Measurements from ENCODE around the gene ZNF512B.

ZNF512B gene

DNA sequence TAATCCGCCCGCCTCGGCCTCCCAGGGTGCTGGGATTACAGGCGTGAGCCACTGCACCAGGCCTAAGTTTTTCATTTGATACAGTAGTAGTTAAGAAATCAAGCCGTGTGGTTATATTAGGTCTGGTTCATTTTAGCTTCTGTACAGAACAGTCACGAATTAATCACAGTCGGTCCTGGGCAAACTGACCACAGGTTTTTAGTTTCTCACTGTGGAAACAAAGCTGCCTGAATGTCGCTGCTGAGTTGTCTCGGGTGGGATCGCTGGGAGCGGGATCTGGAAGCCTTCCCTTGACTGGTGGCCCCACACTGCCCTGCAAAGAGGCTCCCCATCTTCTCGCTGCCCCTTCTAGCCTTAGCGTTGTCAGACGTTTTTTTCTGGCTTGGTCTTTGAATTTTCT lies 32.1 kb downstream of the ZNF512B start:
- H3K9ac ChIP-seq: no peak overlapping the region
- TF ChIP-seq, protein P1, sequence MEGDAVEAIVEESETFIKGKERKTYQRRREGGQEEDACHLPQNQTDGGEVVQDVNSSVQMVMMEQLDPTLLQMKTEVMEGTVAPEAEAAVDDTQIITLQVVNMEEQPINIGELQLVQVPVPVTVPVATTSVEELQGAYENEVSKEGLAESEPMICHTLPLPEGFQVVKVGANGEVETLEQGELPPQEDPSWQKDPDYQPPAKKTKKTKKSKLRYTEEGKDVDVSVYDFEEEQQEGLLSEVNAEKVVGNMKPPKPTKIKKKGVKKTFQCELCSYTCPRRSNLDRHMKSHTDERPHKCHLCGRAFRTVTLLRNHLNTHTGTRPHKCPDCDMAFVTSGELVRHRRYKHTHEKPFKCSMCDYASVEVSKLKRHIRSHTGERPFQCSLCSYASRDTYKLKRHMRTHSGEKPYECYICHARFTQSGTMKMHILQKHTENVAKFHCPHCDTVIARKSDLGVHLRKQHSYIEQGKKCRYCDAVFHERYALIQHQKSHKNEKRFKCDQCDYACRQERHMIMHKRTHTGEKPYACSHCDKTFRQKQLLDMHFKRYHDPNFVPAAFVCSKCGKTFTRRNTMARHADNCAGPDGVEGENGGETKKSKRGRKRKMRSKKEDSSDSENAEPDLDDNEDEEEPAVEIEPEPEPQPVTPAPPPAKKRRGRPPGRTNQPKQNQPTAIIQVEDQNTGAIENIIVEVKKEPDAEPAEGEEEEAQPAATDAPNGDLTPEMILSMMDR (IDR thresholded peaks at IDR 0.05): no peak
- no peak overlapping the region for H3K27ac ChIP-seq
- no peaks in the 10 kb centered on the region for H3K4me1 ChIP-seq
- H3K4me3 ChIP-seq (ENCODE audit: low read depth, low read length): no peak overlapping the region
- no peak overlapping the region for H2AFZ ChIP-seq
- no peaks in the 10 kb centered on the region for H3K36me3 ChIP-seq (ENCODE audit: control insufficient read depth, insufficient read depth, low read length)
- no peak overlapping the region for H3K4me2 ChIP-seq (ENCODE audit: low read length)
- H3K9me3 ChIP-seq (ENCODE audit: control insufficient read depth, low read length): no peaks in the 10 kb centered on the region
- H3K27me3 ChIP-seq (ENCODE audit: control insufficient read depth, insufficient read depth, low read length): no peaks in the 10 kb centered on the region
- peaks cover 29% of the 10 kb centered on the region for H3K79me2 ChIP-seq

DNA sequence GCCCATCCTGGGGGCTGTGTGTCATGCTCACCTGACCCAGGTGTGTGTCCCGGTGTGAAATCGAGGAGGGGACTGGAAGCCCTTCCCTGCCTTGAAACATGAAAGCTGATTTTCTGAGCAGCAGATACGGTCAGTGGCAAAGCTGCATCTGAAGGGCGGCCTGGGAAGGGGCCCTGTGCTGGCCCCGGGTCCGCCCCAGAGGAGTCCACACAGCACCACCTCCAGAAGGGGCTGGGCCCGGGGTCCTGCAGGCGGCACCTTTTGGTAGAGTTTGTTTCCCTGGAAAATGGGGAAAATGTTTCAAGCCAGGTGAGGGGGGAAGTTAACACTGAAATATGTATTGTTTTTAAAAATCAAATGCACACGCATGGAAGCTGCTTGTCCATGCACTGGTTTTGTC lies 34.3 kb downstream of the ZNF512B start:
- no peaks in the 10 kb centered on the region for H3K27me3 ChIP-seq (ENCODE audit: control insufficient read depth, insufficient read depth, low read length)
- H3K9ac ChIP-seq: no peak overlapping the region
- H3K9me3 ChIP-seq (ENCODE audit: control insufficient read depth, low read length): no peaks in the 10 kb centered on the region
- no peak overlapping the region for H2AFZ ChIP-seq
- H3K4me1 ChIP-seq: no peaks in the 10 kb centered on the region
- H3K36me3 ChIP-seq (ENCODE audit: control insufficient read depth, insufficient read depth, low read length): no peaks in the 10 kb centered on the region
- H3K79me2 ChIP-seq: peaks cover 39% of the 10 kb centered on the region
- no peak overlapping the region for H3K4me3 ChIP-seq (ENCODE audit: low read depth, low read length)
- H3K27ac ChIP-seq: no peak overlapping the region
- no peak overlapping the region for H3K4me2 ChIP-seq (ENCODE audit: low read length)
- TF ChIP-seq, protein P1 (IDR thresholded peaks at IDR 0.05): no peak

DNA sequence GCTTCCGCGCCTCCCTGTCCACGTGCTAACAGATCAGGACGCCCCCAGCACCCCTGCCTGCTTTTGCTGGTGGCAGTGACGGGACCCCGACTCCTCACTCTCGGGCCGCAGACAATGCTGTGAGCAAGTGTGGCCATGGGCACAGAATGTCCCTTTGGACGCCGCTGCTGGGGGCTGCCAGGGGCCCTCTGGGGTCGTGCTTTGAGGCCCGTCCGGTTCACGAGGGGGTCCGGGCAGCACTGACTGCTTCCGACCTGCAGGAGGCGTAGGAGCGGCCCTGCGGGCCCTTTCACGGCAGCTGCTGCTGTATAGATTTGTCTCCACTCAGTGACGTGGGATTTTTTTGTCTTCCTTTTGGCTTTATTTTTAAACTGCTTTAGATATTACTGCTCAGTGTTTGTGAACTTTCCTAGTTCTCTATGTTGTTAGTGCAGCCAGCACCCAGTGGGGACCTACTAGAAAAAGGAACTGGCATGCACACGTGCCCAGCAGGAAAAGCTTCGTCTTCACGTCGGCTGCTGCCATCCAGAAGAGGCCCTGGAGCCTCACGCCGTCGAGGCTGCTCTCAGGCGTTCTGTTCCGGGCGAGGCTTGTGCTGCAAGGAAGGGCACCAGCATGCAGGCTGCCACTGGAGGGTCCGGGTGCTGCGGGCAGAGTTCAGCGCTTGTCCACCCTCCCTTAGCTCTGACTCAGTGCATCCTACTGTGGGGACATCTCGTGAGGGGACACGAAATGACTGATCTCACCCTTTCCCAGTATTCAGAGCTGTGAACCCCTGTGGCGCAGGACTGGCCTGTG lies 35.3 kb downstream of the ZNF512B start:
- no peak overlapping the region for H2AFZ ChIP-seq
- H3K4me2 ChIP-seq (ENCODE audit: low read length): no peak overlapping the region
- no peak overlapping the region for H3K27ac ChIP-seq
- no peaks in the 10 kb centered on the region for H3K27me3 ChIP-seq (ENCODE audit: control insufficient read depth, insufficient read depth, low read length)
- H3K9me3 ChIP-seq (ENCODE audit: control insufficient read depth, low read length): no peaks in the 10 kb centered on the region
- TF ChIP-seq, protein P1 (IDR thresholded peaks at IDR 0.05): no peak
- H3K4me3 ChIP-seq (ENCODE audit: low read depth, low read length): no peak overlapping the region
- no peaks in the 10 kb centered on the region for H3K4me1 ChIP-seq
- H3K36me3 ChIP-seq (ENCODE audit: control insufficient read depth, insufficient read depth, low read length): no peaks in the 10 kb centered on the region
- H3K79me2 ChIP-seq: peaks cover 38% of the 10 kb centered on the region
- H3K9ac ChIP-seq: no peak overlapping the region

DNA sequence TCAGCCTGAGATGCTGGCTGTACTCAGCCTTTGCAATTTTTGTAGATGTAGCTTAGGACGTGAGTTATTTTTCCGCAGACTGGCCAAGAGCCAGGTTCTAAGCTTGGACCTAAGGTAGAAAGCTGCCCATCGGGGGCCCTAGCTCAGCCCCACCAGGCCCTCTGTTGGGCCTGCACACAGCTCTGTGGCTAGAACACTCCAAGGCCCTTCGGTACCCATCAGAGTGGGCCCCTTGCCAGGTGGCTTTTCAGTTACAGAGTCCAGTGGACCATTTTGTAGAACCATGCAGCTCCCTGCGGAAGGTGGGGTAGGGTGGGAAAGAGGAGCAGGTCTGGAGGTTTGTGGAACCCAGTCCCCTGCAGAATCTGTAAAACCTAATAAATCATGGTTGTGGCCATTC lies 36.1 kb downstream of the ZNF512B start:
- TF ChIP-seq, protein P1 (IDR thresholded peaks at IDR 0.05): no peak
- Histone ChIP-seq H3K36me3 (ENCODE audit: control insufficient read depth, insufficient read depth, low read length) (no peaks in the 10 kb centered on the region), H3K4me3 (ENCODE audit: low read depth, low read length) (no peak overlapping the region)

More for the DNA sequence above, 36.1 kb downstream of the ZNF512B start:
- Histone ChIP-seq H2AFZ (no peak overlapping the region), H3K4me1 (no peaks in the 10 kb centered on the region), H3K4me2 (ENCODE audit: low read length) (no peak overlapping the region), H3K27me3 (ENCODE audit: control insufficient read depth, insufficient read depth, low read length) (no peaks in the 10 kb centered on the region), H3K9me3 (ENCODE audit: control insufficient read depth, low read length) (no peaks in the 10 kb centered on the region), H3K9ac (no peak overlapping the region), H3K79me2 (peaks cover 38% of the 10 kb centered on the region), H3K27ac (no peak overlapping the region)

Measured in parathyroid adenoma (tissue), 2 donors.